ENCODE results near the gene BTBD17.

Gene BTBD17

DNA sequence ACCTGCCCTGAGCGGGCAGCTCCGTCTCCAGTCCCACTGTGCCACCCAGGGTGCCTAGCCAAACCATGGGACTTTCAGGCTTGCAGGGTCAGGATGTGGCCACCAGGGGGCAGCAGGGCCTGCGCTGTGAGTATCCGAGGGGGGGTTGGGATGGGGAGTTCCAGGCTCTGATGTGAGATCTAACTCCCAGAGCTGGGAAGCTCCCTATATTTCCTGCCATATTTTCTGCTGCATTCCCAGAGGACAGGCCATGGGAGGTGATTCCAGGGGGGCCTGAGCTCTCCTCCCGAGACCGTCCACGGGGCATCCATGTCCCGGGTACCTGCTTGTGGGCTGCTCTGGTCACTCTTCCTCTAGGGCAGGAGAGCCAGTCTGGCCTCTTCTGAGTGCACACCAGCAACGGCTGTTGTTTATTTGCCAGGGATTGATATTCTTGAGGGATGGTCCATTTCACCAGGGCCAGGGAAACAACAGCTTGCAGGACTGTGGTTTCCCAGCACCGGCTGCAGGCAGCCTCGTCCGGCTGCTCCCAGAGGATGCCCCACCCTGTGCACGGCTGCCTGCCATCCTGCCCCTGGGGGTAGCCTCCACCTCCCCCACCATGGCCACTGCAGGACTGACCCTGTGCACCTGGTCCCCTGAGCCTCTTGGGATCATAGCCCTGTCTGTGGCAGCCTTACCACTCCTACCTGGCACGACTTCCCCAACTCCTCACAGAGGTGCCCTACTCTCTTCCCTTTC is 6.8 kb upstream of the BTBD17 start:
- intact Hi-C loops (cut with DNase I), result no loop called here
- peak; percentile 67 to 95 (median 87) for DNase-seq

DNA sequence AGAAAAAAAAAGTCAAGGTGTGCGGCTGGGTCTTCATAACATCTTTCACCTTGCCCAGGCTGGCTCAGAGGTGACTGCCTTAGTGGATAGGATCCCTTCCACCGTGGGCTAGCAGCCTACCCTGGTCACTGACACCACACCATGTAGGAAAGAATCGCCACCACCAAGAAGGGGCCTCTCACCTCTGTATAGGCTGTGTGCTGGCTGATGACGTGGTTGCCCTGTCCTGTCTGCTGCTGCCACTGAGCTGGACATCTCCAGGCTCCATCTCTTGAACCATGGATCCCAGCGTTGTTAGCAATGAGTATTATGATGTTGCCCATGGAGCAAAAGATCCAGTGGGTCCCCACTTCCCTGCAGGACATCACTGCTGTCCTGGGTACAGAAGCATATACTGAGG is 5.5 kb upstream of the BTBD17 start, which contains the start of gene GPR142:
GPR142 (plus strand) TSS at position 301 of the 400 bp plus-strand sequence. CDS start 2,035 bp downstream, outside the sequence.
- DNase-seq, result no peak
- intact Hi-C loops (cut with DNase I), result no loop called here

DNA sequence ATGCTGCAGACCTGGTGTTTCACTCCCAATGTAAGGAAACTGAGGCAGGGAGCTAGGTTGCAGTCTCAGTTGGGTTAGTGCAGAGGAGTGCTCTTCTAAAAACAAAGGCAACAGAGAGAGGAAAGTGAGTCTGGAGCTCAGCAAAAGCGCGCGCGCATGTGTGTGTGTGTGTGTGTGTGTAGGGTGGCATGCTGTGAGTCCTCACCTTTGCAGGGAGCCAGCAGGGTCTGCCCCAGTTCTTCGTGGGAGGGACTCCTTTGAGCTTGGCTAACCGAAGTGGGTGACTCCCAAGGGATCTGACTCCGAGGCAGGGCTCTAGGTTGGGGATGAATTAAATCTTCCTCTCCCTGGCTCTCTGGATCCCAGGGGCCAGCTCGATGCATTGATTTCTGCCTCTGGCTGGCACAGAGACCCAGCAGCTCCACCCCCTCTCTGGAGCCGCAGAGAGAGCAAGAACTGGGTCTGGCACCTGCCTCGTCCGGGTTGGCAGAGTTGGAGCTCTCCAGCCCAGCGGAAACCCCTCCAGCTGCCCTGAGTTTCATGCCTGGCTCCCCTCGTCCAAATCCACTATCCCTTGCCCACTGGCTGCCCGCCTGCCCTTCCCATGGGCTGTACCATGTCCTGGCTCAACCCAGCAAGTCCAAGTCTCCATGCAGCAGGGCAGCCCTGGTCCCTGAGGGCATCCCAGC is 1.3 kb upstream of the BTBD17 start:
- intact Hi-C loops (cut with DNase I), result loop anchor here (5.0 kb wide), 1 partner anchor 151 kb away; the partner anchor contains the start of gene TTYH2
- peak in 37 of 42 donors; percentile 21 to 75 (median 59) for DNase-seq

GRCh38 chr17:74362069-74362405 is 369 bp upstream of the BTBD17 start:
- DNase-seq, result peak in 2 of 42 donors; percentile 31 to 32
- intact Hi-C loops (cut with DNase I), result loop anchor here (5.0 kb wide), 1 partner anchor 150 kb away; the partner anchor contains the start of gene TTYH2

- intact Hi-C loops (cut with DNase I), result loop anchor here (2.0 to 5.0 kb wide), 2 partner anchors 54 to 149 kb away; partner anchors contain the start of gene TTYH2
- peak in 7 of 42 donors; percentile 23 to 47 (median 35) for DNase-seq
These were observed 804 bp downstream of the BTBD17 start for GRCh38 chr17:74360899-74361229.

- intact Hi-C loops (cut with DNase I), result loop anchor here (2.0 to 5.0 kb wide), 2 partner anchors 53 to 148 kb away; partner anchors contain the start of gene TTYH2
- no peak for DNase-seq
These were observed 1.8 kb downstream of the BTBD17 start for GRCh38 chr17:74359916-74360315.

- intact Hi-C loops (cut with DNase I), result no loop called here
These were observed 3.0 kb downstream of the BTBD17 start for GRCh38 chr17:74358697-74359096.

GRCh38 chr17:74357466-74357809 is 4.2 kb downstream of the BTBD17 start:
- no peak for DNase-seq
- intact Hi-C loops (cut with DNase I), result no loop called here

More at GRCh38 chr17:74358697-74359096, 3.0 kb downstream of the BTBD17 start:
- DNase-seq, result no peak

GRCh38 chr17:74356646-74357465 is 4.8 kb downstream of the BTBD17 start:
- DNase-seq, result no peak
- intact Hi-C loops (cut with DNase I), result no loop called here

DNA sequence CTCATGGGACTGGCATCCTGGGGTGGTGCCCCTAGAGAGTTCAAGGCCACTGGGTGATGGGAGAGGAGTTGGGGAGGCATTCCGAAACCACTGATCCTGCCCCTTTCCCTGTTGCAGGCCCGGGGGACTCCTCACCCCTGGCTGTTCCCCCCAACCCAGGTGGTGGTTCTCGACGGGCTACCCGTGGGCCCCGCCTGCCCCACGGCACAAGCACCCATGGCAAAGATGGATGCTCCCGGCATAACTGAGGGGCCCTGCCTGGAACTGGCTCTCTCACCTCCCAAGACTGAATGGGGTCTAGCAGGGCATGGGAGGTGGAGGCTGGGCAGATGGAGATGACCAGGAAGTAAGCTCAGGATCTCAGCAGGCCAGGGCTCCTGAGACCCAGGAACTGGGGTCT is 6.6 kb downstream of the BTBD17 start:
- DNase-seq, result no peak
- intact Hi-C loops (cut with DNase I), result no loop called here

- DNase-seq, result no peak
- intact Hi-C loops (cut with DNase I), result loop anchor here (5.0 kb wide), 1 partner anchor 42 kb away; no protein-coding TSS in a partner anchor
These were observed 7.1 kb downstream of the BTBD17 start for GRCh38 chr17:74354561-74354960.

GRCh38 chr17:74354123-74354522 is 7.5 kb downstream of the BTBD17 start:
- peak in 28 of 42 donors; percentile 34 to 85 (median 54) for DNase-seq
- intact Hi-C loops (cut with DNase I), result loop anchor here (5.0 kb wide), 1 partner anchor 42 kb away; no protein-coding TSS in a partner anchor

GRCh38 chr17:74353446-74354060 is 8.1 kb downstream of the BTBD17 start:
- DNase-seq, result no peak
- intact Hi-C loops (cut with DNase I), result loop anchor here (5.0 kb wide), 1 partner anchor 41 kb away; no protein-coding TSS in a partner anchor

- intact Hi-C loops (cut with DNase I), result loop anchor here (5.0 kb wide), 1 partner anchor 39 kb away; no protein-coding TSS in a partner anchor
- DNase-seq, result peak in 9 of 42 donors; percentile 27 to 58 (median 39)
These were observed 10.0 kb downstream of the BTBD17 start for GRCh38 chr17:74351552-74352210.

GRCh38 chr17:74350486-74350885 is 11.2 kb downstream of the BTBD17 start:
- intact Hi-C loops (cut with DNase I), result loop anchor here (5.0 kb wide), 1 partner anchor 38 kb away; no protein-coding TSS in a partner anchor
- DNase-seq, result peak in 1 of 42 donors; percentile 14

DNA sequence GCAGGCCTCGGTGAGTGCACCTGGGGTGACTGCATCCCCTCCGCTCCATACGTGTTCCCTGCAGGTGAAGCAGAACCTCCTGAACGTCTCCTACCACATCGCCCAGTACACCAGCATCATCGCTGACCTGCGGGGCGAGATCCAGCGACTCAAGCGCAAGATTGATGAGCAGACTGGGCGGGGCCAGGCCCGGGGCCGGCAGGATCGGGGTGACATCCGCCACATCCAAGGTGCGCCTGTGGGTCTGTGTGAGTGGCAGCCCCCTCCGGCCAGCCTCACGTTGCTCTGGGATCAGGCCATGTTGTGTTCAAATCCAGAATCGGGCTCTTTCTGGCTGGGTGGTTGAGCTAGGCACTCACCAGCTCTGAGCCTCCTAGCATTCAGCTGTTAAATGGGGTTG is 12.5 kb downstream of the BTBD17 start:
- no peak for DNase-seq
- intact Hi-C loops (cut with DNase I), result no loop called here

- DNase-seq, result peak in 1 of 42 donors; percentile 14
- intact Hi-C loops (cut with DNase I), result no loop called here
These were observed 14.0 kb downstream of the BTBD17 start for GRCh38 chr17:74347646-74348045.
